Lung (tissue), 12 donors: Measurements from ENCODE around the gene ADIG. TPM values are rescaled to one million over a fixed set of nuclear protein-coding genes. Genes with fewer than 3 reads are reported as not detected.

Experiments used
- ATAC-seq: fragments of 200-7000 bp; cut with Tn5 transposase; one replicate; pipeline ENCODE4 v1.9.1; 2020; ENCODE audit warnings: moderate number of reproducible peaks; ENCODE audit not compliant: insufficient read depth, low FRiP score
- DNase-seq, 3 donors: peaks; one replicate each; pipeline ENCODE4 v3.0.0-alpha.2; 2013 to 2017
- H3K27ac ChIP-seq, 2 donors: one replicate each; pipeline ENCODE4 v1.5.1; 2013; ENCODE audit warnings: mild to moderate bottlenecking in 2 of 2, moderate library complexity in 2 of 2, control low read depth in 1 of 2, inconsistent platforms in 1 of 2, low read depth in 1 of 2, low read length in 1 of 2
- H3K27me3 ChIP-seq, 3 donors: one replicate each; pipeline ENCODE4 v1.5.1; 2013; ENCODE audit warnings: low read length in 2 of 3; ENCODE audit not compliant: control insufficient read depth in 3 of 3, insufficient read depth in 3 of 3
- H3K36me3 ChIP-seq, 4 donors: one replicate each; pipeline ENCODE4 v1.5.1; 2013; ENCODE audit warnings: low read length in 4 of 4, mild to moderate bottlenecking in 1 of 4, moderate library complexity in 1 of 4; ENCODE audit not compliant: control insufficient read depth in 4 of 4, insufficient read depth in 4 of 4
- H3K4me1 ChIP-seq, 5 donors: one replicate each; pipeline ENCODE4 v1.5.1; 2013; ENCODE audit warnings: low read length in 5 of 5, mild to moderate bottlenecking in 2 of 5, moderate library complexity in 1 of 5; ENCODE audit not compliant: control insufficient read depth in 5 of 5, insufficient read depth in 5 of 5
- H3K4me3 ChIP-seq: one replicate; pipeline ENCODE4 v1.5.1; 2013; ENCODE audit warnings: mild to moderate bottlenecking, control low read depth, moderate library complexity
- H3K9ac ChIP-seq, 2 donors: one replicate each; pipeline ENCODE4 v1.5.1; 2013; ENCODE audit warnings: low read length in 2 of 2, control low read depth in 1 of 2; ENCODE audit not compliant: insufficient read depth in 1 of 2
- H3K9me3 ChIP-seq, 4 donors: one replicate each; pipeline ENCODE4 v1.5.1; 2013; ENCODE audit warnings: low read length in 3 of 4, mild to moderate bottlenecking in 1 of 4, moderate library complexity in 1 of 4; ENCODE audit not compliant: control insufficient read depth in 4 of 4, insufficient read depth in 3 of 4
- CTCF ChIP-seq: IDR thresholded peaks from 2 replicates; pipeline ENCODE4 v1.5.1; 2012; ENCODE audit warnings: mild to moderate bottlenecking; ENCODE audit errors: control extremely low read depth, extremely low read depth
- WGBS, 2 donors: extraction: QIAGEN DNeasy Blood & Tissue Kit; methylation state at CpG; one replicate each; pipeline ENCODE4 v1.1.7; 2013; 5-methylcytosine and 5-hydroxymethylcytosine counted together
- polyA plus RNA-seq, 2 donors: library from polyadenylated mRNA; stranded (reverse); fragments of 200-250 nt; gene quantifications; one replicate each; pipeline ENCODE4 v1.2.1, GENCODE V29; 2013
- total RNA-seq, 2 donors: library from RNA; depleted of rRNA in 1 of 2; stranded (reverse); fragments of >200 nt in 1 of 2; gene quantifications; one replicate each; pipeline ENCODE4 v1.2.1, GENCODE V29; 2014 to 2021
- donor health status: control.
- donor health status: control.
- donor health status: Bipolar disorder and iron deficiency.
- donor health status: healthy.
- donor health status: DM: yes; HTN: yes; CAD: no.

Gene ADIG
- total and polyA plus RNA-seq, 4 donors, result not detected

- WGBS, 2 donors, result 92 to 94% methylated on average over 7 of the region's 7 CpGs
- no peak for ATAC-seq
- no peaks in the 10 kb centered on the region for H3K9me3 ChIP-seq
- no peak overlapping the region for H3K27ac ChIP-seq
- TF ChIP-seq CTCF, result no peak
- no peak overlapping the region for H3K4me3 ChIP-seq
- H3K4me1 ChIP-seq, result no peaks in the 10 kb centered on the region
- DNase-seq, result no peak
- no peaks in the 10 kb centered on the region for H3K27me3 ChIP-seq
- no peak overlapping the region for H3K9ac ChIP-seq
- peaks cover 27 to 61% (median 47%) of the 10 kb centered on the region in 4 donors for H3K36me3 ChIP-seq
Measured at GRCh38 chr20:38551056-38551626, 29.9 kb upstream of the ADIG start.

GRCh38 chr20:38554986-38555385 is 26.0 kb upstream of the ADIG start:
- ATAC-seq (no peak), DNase-seq (no peak)
- no peaks in the 10 kb centered on the region for H3K27me3 ChIP-seq
- H3K27ac ChIP-seq, result no peak overlapping the region
- no peak overlapping the region for H3K4me3 ChIP-seq
- H3K9me3 ChIP-seq, result no peaks in the 10 kb centered on the region
- H3K4me1 ChIP-seq, result no peaks in the 10 kb centered on the region
- H3K36me3 ChIP-seq, result peaks cover 19 to 65% (median 50%) of the 10 kb centered on the region in 4 donors
- no peak for TF ChIP-seq CTCF
- 89 to 92% methylated on average over 2 of the region's 2 CpGs for WGBS, 2 donors
- H3K9ac ChIP-seq, result no peak overlapping the region

GRCh38 chr20:38555395-38555794 is 25.6 kb upstream of the ADIG start:
- Histone ChIP-seq H3K9ac (no peak overlapping the region), H3K27ac (no peak overlapping the region), H3K9me3 (no peaks in the 10 kb centered on the region), H3K4me3 (no peak overlapping the region), H3K4me1 (no peaks in the 10 kb centered on the region), H3K27me3 (no peaks in the 10 kb centered on the region), H3K36me3 (peaks cover 20 to 65% (median 51%) of the 10 kb centered on the region in 4 donors)
- no peak for TF ChIP-seq CTCF
- DNase-seq (no peak), ATAC-seq (no peak)

GRCh38 chr20:38557174-38557573 is 23.8 kb upstream of the ADIG start:
- 97 to 100% methylated on average over 2 of the region's 2 CpGs for WGBS, 2 donors
- H3K9me3 ChIP-seq, result no peaks in the 10 kb centered on the region
- no peak for ATAC-seq
- no peak overlapping the region for H3K9ac ChIP-seq
- H3K4me3 ChIP-seq, result no peak overlapping the region
- peaks cover 20 to 50% (median 44%) of the 10 kb centered on the region in 4 donors for H3K36me3 ChIP-seq
- no peaks in the 10 kb centered on the region for H3K4me1 ChIP-seq
- no peaks in the 10 kb centered on the region for H3K27me3 ChIP-seq
- no peak for TF ChIP-seq CTCF
- no peak overlapping the region for H3K27ac ChIP-seq
- no peak for DNase-seq
